Measurements from ENCODE around the gene RIMBP2.

GRCh38 chr12:130356222-130356621 lies 359.9 kb downstream of the RIMBP2 start:
- TF ChIP-seq CTCF (IDR thresholded peaks at IDR 0.05): no peak
- no peak for TF ChIP-seq POLR2A (IDR thresholded peaks at IDR 0.05)
